ENCODE results near the gene EDEM3. TPM values are rescaled to one million over a fixed set of nuclear protein-coding genes. Genes with fewer than 3 reads are reported as not detected.

The EDEM3 gene, protein sequence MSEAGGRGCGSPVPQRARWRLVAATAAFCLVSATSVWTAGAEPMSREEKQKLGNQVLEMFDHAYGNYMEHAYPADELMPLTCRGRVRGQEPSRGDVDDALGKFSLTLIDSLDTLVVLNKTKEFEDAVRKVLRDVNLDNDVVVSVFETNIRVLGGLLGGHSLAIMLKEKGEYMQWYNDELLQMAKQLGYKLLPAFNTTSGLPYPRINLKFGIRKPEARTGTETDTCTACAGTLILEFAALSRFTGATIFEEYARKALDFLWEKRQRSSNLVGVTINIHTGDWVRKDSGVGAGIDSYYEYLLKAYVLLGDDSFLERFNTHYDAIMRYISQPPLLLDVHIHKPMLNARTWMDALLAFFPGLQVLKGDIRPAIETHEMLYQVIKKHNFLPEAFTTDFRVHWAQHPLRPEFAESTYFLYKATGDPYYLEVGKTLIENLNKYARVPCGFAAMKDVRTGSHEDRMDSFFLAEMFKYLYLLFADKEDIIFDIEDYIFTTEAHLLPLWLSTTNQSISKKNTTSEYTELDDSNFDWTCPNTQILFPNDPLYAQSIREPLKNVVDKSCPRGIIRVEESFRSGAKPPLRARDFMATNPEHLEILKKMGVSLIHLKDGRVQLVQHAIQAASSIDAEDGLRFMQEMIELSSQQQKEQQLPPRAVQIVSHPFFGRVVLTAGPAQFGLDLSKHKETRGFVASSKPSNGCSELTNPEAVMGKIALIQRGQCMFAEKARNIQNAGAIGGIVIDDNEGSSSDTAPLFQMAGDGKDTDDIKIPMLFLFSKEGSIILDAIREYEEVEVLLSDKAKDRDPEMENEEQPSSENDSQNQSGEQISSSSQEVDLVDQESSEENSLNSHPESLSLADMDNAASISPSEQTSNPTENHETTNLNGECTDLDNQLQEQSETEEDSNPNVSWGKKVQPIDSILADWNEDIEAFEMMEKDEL
- total RNA-seq, result 27.1 and 49.4 TPM in 2 replicates

GRCh38 chr1:184754476-184755225 lies at the start of gene EDEM3:
TSS of gene EDEM3 (minus strand) at chr1:184754858. CDS start at chr1:184754646, 212 bp downstream.

Other genes with a start within 250 kb of the EDEM3 start
- gene NIBAN1, start 219.7 kb upstream of the EDEM3 start, total RNA-seq, result 13.5 and 13.8 TPM in 2 replicates